Activated naive CD8-positive, alpha-beta T cell treated with anti-CD3 and anti-CD28 coated beads, Interleukin-2, amount 50 U/mL, for 24 hours (primary cell): ENCODE results near the gene KRT73.

ENCODE experiments used
- ATAC-seq: fragments of 150-1000 bp; cut with Tn5 transposase; one replicate; pipeline ENCODE4 v1.10.0; 2021
- DNase-seq: peaks from one replicate; pipeline ENCODE4 v3.0.0; 2021
- H3K27ac Mint-ChIP-seq: one replicate; pipeline ENCODE4 v1.8.0; 2021; ENCODE audit warnings: mild to moderate bottlenecking, mixed read lengths
- H3K27me3 Mint-ChIP-seq: one replicate; pipeline ENCODE4 v1.8.0; 2021; ENCODE audit warnings: mixed read lengths
- H3K36me3 Mint-ChIP-seq: one replicate; pipeline ENCODE4 v1.8.0; 2021; ENCODE audit warnings: low read depth, mixed read lengths
- H3K4me1 Mint-ChIP-seq: one replicate; pipeline ENCODE4 v1.8.0; 2021; ENCODE audit warnings: mixed read lengths
- H3K4me3 Mint-ChIP-seq: one replicate; pipeline ENCODE4 v1.8.0; 2021; ENCODE audit warnings: mild to moderate bottlenecking, moderate library complexity, mixed read lengths
- H3K9me3 Mint-ChIP-seq: one replicate; pipeline ENCODE4 v1.8.0; 2021; ENCODE audit warnings: mixed read lengths

Gene KRT73

DNA sequence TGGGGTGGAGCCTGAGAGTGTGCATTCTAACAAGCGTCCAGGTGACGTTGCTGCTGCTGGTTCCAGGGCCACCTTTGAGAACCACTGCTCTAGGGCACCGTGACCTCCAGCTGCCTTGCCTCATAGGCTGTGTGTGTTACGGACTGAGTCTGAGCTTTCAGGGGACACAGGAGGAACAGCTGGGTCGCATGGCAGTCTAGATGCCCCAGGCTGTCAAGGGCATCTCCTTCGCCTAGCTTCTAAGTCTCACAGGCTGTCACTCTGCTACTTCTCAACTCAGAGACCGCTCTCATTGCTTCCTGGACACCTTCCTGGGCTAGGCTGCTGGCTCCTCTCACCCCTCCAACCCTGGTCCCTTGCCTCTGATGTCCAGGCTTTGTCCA, 965 bp downstream of the KRT73 start:
- H3K27me3 Mint-ChIP-seq, result no peaks in the 10 kb centered on the region
- DNase-seq (no peak), ATAC-seq (no peak)
- no peak overlapping the region for H3K4me3 Mint-ChIP-seq
- H3K9me3 Mint-ChIP-seq, result no peaks in the 10 kb centered on the region
- no peaks in the 10 kb centered on the region for H3K36me3 Mint-ChIP-seq
- peaks cover 69% of the 10 kb centered on the region for H3K4me1 Mint-ChIP-seq
- H3K27ac Mint-ChIP-seq, result peak overlapping the region; percentile 53

DNA sequence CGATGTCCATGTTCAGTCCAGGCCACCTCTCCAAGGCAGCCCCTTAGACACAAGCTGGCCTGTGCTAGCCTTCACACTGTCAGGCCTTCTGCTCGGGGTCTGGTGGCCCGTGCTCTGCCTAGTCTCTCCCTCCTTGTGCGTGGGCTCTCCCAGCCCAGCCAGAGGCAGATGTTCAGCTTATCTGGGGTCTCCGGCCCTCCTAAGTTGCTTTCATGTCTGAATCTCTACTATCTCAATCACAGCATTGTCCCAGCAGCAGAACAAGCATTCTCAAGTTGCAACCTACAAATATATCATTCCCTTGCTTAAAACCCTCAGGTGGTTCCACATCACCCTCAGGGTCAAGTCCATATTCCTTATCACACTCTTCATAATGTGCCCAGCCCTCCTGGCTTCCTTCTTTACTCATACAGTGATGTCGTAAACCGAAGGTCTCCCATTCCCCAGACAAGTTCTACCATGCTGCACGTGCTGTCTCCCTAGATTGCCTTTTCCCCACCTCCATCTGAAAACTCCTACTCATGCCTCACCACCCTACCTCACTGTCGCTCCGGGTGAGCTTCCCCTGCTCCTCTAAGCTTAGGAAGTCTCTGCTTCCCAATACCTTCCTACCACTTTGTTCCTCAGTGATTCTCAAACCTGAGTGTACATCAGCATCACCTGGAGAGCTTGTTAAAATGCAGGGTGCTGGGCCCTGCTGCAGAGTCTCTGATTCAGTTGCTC, 1.5 kb downstream of the KRT73 start:
- no peaks in the 10 kb centered on the region for H3K27me3 Mint-ChIP-seq
- H3K27ac Mint-ChIP-seq, result peak overlapping the region; percentile 53
- no peak overlapping the region for H3K4me3 Mint-ChIP-seq
- no peaks in the 10 kb centered on the region for H3K9me3 Mint-ChIP-seq
- H3K4me1 Mint-ChIP-seq, result peaks cover 74% of the 10 kb centered on the region
- ATAC-seq (no peak), DNase-seq (no peak)
- no peaks in the 10 kb centered on the region for H3K36me3 Mint-ChIP-seq

DNA sequence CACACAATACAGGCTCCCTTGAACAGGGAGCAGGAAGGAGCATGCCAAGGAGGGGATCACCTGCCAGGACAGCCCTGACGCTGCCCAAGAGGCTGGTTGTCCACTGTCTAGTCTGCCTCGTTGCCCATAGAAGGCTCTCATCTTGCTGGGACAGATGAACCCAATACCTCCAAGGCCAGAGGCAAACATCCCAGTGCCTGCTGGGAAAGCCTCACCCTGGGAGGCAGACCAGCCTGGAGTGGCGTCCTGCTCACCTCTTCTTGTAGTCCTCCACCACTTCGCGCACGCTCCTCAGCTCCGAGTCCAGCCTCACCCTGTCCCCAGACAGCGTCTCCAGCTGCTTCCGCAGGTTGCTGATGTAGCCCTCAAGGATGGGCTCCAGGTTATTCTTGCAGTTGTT, 2.4 kb downstream of the KRT73 start:
- no peaks in the 10 kb centered on the region for H3K27me3 Mint-ChIP-seq
- no peak overlapping the region for H3K4me3 Mint-ChIP-seq
- H3K4me1 Mint-ChIP-seq, result peaks cover 75% of the 10 kb centered on the region
- no peaks in the 10 kb centered on the region for H3K9me3 Mint-ChIP-seq
- ATAC-seq, result peak; percentile 20
- peak overlapping the region; percentile 91 for H3K27ac Mint-ChIP-seq
- no peaks in the 10 kb centered on the region for H3K36me3 Mint-ChIP-seq
- DNase-seq, result no peak

DNA sequence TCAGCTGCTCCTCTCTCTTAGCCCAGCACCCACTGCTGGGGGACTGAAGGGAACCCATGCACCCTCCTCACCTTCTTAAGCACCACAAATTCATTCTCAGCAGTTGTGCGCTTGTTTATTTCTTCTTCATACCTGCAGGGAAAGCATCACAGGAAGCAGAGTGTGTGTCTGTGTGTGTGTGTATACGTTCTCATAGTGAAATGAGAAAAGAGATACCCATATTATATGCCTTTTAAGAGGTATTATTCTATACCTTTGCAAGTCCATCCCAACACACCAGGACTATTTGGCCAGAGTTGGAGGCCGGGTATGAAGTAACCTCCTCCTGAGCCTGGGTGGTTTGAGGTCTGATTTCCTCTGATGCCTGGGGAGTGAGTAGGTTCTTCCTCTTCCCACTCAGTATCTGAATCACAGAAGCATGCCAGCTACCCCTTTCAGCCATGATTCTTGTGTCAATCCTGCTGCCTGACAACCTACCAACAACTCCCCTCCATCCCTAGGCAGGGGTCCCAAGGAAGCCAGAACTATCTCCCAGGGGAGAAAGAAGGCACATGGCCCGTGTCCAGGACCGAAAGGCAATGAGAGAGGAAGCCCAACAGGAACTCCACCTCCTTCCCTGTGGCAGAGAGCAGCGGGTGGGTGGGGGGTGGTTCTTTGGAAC, 3.0 kb downstream of the KRT73 start:
- H3K4me3 Mint-ChIP-seq, result no peak overlapping the region
- ATAC-seq (peak; percentile 87), DNase-seq (peak; percentile 41)
- H3K9me3 Mint-ChIP-seq, result no peaks in the 10 kb centered on the region
- H3K27me3 Mint-ChIP-seq, result no peaks in the 10 kb centered on the region
- H3K36me3 Mint-ChIP-seq, result no peaks in the 10 kb centered on the region
- H3K4me1 Mint-ChIP-seq, result peaks cover 74% of the 10 kb centered on the region
- peak overlapping the region; percentile 91 for H3K27ac Mint-ChIP-seq

DNA sequence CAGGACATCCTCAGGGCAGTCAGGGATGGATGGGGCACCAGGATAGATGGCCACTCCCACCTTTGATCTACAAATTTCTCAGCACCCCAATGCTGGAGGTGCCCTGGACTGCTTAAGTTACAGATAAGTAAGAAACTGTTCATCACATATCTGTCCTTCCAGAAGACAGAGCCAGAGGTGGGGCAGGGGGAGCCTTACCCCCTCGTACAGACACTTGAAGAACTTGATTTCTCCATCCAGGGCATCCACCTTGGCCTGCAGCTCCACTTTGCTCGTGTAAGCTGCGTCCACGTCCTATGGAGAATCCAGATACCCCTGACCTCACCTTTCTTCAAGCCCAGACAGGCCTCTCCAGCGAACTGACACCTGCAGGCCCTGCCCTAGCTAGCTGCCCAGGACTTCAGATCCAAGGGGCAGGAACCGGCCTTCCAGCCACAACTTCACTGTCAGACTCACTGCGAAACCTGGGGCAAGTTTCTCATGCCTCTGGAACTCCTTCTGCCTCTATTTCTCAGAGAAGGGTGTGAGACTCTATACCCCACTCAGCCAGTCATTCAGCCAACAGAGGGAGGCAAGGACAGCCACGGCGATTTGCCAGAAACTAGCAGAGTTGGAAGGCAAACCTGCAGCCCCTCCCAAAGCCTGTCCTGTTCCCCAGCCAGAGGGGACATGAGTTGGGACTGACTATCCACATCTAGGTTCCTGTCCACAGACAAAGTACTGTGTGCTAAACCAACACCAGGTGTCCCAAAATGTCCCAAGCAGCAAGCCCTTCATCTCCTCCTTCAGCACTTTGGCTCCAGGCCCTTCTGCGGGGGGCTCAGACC, 3.8 kb downstream of the KRT73 start:
- Mint-ChIP-seq H3K27me3 (no peaks in the 10 kb centered on the region), H3K4me3 (no peak overlapping the region), H3K36me3 (no peaks in the 10 kb centered on the region), H3K4me1 (peaks cover 79% of the 10 kb centered on the region), H3K27ac (no peak overlapping the region), H3K9me3 (no peaks in the 10 kb centered on the region)
- ATAC-seq (peak; percentile 2), DNase-seq (no peak)

DNA sequence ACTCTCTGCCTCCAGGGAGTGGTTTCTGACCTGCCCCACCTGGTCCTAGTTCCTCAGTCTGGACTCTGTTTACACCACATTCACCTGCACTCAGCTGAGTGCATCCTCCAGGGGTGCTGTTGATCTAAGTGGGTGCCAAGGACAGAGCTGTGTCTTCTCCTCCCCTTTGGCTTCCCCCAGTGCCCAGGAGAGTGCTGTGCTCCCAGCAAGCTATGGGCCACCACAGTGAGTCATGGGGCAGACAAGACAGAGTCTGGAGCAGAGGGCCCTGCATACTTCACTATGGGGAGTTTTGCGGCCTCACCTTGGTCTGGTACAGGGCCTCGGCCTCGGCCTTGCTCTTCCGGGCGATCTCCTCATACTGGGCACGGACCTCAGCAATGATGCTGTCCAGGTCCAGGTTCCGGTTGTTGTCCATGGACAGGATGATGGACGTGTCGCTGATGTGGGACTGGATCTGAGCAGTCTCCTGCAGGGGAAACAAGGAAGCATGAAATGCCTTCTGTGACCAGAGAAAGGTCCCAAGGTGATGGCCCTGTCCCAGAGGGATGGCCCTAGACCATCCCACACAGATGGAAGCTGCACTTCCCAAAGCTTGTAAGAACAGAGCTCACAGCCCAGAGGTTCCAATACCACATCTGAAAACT, 4.9 kb downstream of the KRT73 start:
- Mint-ChIP-seq H3K27me3 (no peaks in the 10 kb centered on the region), H3K27ac (no peak overlapping the region)

DNA sequence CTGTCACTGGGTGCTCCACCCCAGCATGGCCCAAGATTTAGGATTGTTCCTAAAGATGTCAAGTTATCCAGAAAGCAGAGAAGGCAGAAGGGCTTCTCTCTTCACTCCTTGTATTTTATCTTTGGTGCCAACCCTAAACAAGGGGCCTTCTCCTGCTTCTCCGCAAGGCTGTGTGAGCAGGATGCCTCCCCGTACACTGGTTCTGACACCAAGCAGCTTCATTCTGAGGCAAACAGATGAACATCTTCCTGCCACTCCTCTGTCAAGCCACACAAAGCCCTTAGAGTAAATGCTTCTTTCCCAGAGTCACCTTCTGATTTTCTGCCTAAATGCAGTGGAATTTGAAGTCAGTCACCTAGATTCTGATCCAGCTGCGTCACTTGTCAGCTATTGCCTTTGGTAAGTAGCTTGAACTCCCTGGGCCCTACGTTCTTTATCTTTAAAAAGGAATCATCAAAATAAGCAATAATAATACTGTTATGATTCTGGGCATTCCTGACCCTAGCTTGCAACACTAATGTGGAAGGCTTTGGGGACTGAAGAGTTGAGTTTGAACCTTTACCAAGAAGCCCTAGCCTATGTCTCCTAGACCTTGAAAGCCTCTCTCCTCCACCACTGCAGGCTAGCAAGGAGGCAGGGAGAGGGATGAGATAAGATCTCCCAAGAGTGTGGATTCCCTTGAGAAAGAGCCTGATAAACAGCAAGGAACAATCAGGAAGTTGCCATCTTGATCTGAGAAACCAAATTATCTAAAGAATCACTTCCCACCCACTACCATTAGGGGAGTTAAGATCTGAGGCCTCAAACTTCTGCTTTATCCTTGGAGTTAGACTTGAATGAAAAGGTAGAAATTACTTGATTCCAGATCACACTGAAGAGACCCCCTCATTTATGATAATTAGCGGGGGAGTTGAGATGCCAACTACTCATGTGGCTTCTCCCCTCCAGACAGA, 5.7 kb downstream of the KRT73 start:
- Mint-ChIP-seq H3K4me3 (no peak overlapping the region), H3K36me3 (no peaks in the 10 kb centered on the region), H3K27ac (no peak overlapping the region), H3K27me3 (no peaks in the 10 kb centered on the region), H3K9me3 (no peaks in the 10 kb centered on the region), H3K4me1 (peaks cover 94% of the 10 kb centered on the region)
- ATAC-seq, result no peak
- DNase-seq, result no peak

More for the DNA sequence above, 4.9 kb downstream of the KRT73 start:
- no peaks in the 10 kb centered on the region for H3K9me3 Mint-ChIP-seq
- H3K4me3 Mint-ChIP-seq, result no peak overlapping the region
- no peaks in the 10 kb centered on the region for H3K36me3 Mint-ChIP-seq
- no peak for ATAC-seq
- peaks cover 87% of the 10 kb centered on the region for H3K4me1 Mint-ChIP-seq
- no peak for DNase-seq

DNA sequence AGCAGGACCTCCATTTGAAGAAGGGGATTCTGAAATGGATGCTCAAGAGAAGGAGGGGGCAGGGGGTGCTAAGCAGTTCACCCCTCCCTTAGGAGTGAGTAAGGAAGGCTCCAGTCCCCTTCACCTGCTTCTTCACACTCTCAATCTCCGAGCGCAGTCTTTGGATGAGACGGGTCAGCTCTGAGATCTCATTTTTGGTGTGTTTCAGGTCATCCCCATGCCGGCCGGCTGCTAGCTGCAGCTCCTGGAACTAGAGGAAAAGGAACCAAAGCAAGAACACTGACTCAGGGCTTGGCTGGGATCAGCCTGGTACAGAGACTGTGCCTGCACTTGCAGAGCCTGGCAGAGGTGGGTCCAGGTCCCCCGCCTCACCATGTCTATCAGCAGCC, 7.3 kb downstream of the KRT73 start:
- peaks cover 92% of the 10 kb centered on the region for H3K4me1 Mint-ChIP-seq
- no peak overlapping the region for H3K4me3 Mint-ChIP-seq
- H3K36me3 Mint-ChIP-seq, result no peaks in the 10 kb centered on the region
- H3K27me3 Mint-ChIP-seq, result no peaks in the 10 kb centered on the region
- ATAC-seq (no peak), DNase-seq (no peak)
- no peak overlapping the region for H3K27ac Mint-ChIP-seq
- H3K9me3 Mint-ChIP-seq, result no peaks in the 10 kb centered on the region

DNA sequence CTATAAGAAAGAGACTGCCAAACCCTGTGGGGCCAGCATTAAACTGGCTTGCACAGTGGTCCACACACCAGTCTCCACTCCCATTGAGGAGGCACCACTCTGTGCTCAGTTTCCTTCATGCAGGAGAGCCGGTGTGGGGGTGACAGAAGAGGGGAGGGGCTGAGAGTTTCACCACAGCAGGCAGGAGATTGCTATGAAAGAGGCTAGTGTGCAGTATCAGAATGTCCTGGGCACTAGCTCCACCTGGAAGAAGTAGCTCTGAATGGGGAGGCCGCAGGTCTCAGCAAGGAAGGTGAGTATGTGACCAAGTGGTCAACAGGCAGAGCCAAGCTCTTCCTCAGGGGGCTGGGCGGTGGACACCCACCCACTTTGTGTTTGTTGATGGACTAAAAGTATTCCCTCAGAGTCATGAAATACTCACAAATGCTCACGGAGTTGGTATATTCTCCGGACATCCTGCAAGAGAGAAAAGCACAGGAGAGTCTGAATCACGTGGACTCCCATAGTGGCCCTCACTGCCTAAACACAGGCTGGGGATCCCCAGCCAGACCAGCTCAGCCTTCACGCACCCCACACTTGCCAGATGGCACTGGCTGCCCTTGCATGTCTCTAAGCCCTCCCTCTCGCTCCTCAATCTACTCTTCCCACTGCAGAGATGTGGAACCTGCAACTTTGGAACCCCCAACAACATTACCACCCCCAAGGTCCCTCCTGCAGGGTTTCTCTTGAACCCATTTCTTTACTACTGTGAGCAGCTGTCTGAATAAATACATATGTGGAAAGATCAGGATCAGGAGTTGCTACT, 9.3 kb downstream of the KRT73 start:
- H3K4me1 Mint-ChIP-seq, result peaks cover 90% of the 10 kb centered on the region
- H3K27ac Mint-ChIP-seq, result no peak overlapping the region
- H3K36me3 Mint-ChIP-seq, result no peaks in the 10 kb centered on the region
- no peak overlapping the region for H3K4me3 Mint-ChIP-seq
- ATAC-seq (no peak), DNase-seq (no peak)
- H3K27me3 Mint-ChIP-seq, result no peaks in the 10 kb centered on the region
- H3K9me3 Mint-ChIP-seq, result no peaks in the 10 kb centered on the region

DNA sequence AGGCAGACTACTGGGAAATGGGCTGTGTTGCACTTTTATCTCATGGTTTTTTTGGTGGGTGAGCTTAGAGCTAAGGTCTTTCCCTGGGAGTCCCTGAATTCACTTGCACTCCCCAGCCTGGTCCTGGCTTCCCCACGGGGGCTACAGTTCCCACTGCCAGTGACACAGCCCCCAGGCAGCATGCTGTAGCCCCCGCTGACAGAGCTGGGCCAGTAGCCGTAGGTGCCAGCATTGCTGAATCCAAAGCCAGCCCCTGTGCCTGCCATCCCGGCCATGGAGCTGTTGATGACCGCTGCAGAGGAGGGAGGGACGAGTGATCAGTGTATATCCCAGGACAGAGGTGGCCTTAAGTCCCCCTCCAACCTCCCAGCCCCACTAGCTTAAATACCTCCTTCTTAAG, 10.2 kb downstream of the KRT73 start:
- Mint-ChIP-seq H3K4me1 (peaks cover 90% of the 10 kb centered on the region), H3K9me3 (no peaks in the 10 kb centered on the region), H3K36me3 (no peaks in the 10 kb centered on the region), H3K4me3 (no peak overlapping the region), H3K27ac (no peak overlapping the region), H3K27me3 (no peaks in the 10 kb centered on the region)
- ATAC-seq (no peak), DNase-seq (no peak)

DNA sequence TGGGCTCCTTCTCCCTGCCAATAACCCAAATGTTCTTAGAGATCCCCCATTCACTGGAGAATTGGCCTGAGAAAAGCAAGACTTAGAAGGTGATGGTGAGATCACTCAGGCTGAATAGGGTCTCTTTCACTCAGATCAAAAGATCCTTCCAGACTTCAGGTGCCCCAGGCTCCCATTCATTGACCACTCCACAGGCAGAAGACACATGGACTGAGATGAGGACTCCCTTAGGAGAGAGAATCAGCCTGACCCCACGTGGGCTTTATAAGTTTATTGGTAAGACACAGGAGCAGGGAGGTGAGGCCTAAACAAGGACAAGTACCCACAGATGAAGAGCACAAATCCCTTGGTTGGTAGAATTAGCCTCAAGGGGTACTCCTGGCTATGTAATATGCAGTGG, 11.0 kb downstream of the KRT73 start:
- DNase-seq, result no peak

DNA sequence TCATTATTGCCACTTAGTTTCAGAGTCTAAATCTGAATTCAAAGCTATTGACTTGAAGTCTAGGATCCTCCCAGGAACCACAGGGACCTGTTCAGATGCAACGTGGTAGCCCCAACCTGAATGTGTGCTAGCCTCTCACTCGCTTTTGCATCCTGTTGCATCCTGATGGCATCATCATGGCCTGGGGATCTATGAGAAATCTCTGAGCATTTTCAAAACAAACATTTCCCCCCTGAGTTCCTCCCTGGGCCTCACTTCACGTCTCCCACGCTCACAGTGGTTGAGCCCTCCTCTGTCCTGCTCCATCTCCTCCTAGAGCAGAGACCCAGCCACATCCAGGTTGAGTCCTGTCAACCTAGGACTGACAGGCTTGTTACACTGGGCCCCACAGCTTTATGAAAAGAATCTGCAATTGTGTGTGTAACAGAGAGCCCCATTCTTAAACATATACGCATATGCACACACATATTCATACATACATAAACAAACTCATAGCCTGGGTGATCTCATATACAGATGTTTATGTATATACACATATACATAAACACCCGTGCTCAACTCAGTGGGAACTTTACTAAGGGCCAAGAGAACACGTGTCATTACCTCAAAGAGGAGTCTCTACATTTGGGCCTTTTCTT, 11.7 kb downstream of the KRT73 start:
- no peaks in the 10 kb centered on the region for H3K27me3 Mint-ChIP-seq
- DNase-seq (no peak), ATAC-seq (no peak)
- H3K36me3 Mint-ChIP-seq, result no peaks in the 10 kb centered on the region
- H3K4me1 Mint-ChIP-seq, result peaks cover 85% of the 10 kb centered on the region
- no peak overlapping the region for H3K4me3 Mint-ChIP-seq
- no peaks in the 10 kb centered on the region for H3K9me3 Mint-ChIP-seq
- no peak overlapping the region for H3K27ac Mint-ChIP-seq

More for the DNA sequence above, 11.0 kb downstream of the KRT73 start:
- Mint-ChIP-seq H3K27ac (no peak overlapping the region), H3K27me3 (no peaks in the 10 kb centered on the region), H3K4me3 (no peak overlapping the region), H3K4me1 (peaks cover 90% of the 10 kb centered on the region), H3K36me3 (no peaks in the 10 kb centered on the region), H3K9me3 (no peaks in the 10 kb centered on the region)
- ATAC-seq, result no peak

DNA sequence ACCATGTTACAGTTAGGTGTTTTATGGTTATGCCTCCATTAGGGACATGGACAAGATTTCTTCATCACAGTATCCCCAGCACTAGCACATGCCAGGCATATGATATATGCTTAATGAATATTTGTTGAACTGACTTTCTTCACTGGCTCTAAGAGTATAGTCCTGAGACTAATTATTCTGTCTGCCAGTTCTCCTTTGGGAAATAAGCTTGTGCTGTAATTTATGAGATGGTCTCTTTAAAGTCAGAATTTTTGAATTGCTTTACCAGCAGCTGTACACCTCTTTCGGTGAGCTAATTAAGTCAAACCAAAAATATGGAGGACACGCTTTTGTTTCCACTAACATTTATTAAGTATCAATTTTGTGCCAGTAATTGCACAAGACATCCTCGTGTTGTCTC, 12.3 kb downstream of the KRT73 start:
- Mint-ChIP-seq H3K36me3 (no peaks in the 10 kb centered on the region), H3K27ac (no peak overlapping the region), H3K4me1 (peaks cover 79% of the 10 kb centered on the region), H3K27me3 (no peaks in the 10 kb centered on the region), H3K4me3 (no peak overlapping the region), H3K9me3 (no peaks in the 10 kb centered on the region)
- ATAC-seq (no peak), DNase-seq (no peak)
